ENCODE measurements around the gene BOD1L2.

Gene BOD1L2

GRCh38 chr18:57135699-57136098 is 11.2 kb upstream of the BOD1L2 start:
- Histone ChIP-seq H3K4me1 (ENCODE audit: insufficient read depth, low read length) (peaks cover 8% of the 10 kb centered on the region), H3K4me3 (ENCODE audit: low read length) (no peak overlapping the region), H3K27me3 (ENCODE audit: insufficient read depth, low read length) (no peaks in the 10 kb centered on the region), H3K36me3 (ENCODE audit: insufficient read depth, low read length) (no peaks in the 10 kb centered on the region), H3K9me3 (ENCODE audit: low read length) (peaks cover 4% of the 10 kb centered on the region), H2AFZ (ENCODE audit: low read depth, low read length) (no peak overlapping the region)

- no peaks in the 10 kb centered on the region for H3K27me3 ChIP-seq (ENCODE audit: insufficient read depth, low read length)
- no peak overlapping the region for H3K4me3 ChIP-seq (ENCODE audit: low read length)
- no peak overlapping the region for H2AFZ ChIP-seq (ENCODE audit: low read depth, low read length)
- H3K4me1 ChIP-seq (ENCODE audit: insufficient read depth, low read length) = peaks cover 8% of the 10 kb centered on the region
- peaks cover 5% of the 10 kb centered on the region for H3K9me3 ChIP-seq (ENCODE audit: low read length)
- no peaks in the 10 kb centered on the region for H3K36me3 ChIP-seq (ENCODE audit: insufficient read depth, low read length)
Measured at GRCh38 chr18:57137847-57138246, 9.0 kb upstream of the BOD1L2 start.

- H3K27me3 ChIP-seq (ENCODE audit: insufficient read depth, low read length) = no peaks in the 10 kb centered on the region
- no peaks in the 10 kb centered on the region for H3K4me1 ChIP-seq (ENCODE audit: insufficient read depth, low read length)
- no peaks in the 10 kb centered on the region for H3K36me3 ChIP-seq (ENCODE audit: insufficient read depth, low read length)
- H3K9me3 ChIP-seq (ENCODE audit: low read length) = peaks cover 3% of the 10 kb centered on the region
- no peak overlapping the region for H2AFZ ChIP-seq (ENCODE audit: low read depth, low read length)
- no peak overlapping the region for H3K4me3 ChIP-seq (ENCODE audit: low read length)
Measured at GRCh38 chr18:57141208-57142129, 5.4 kb upstream of the BOD1L2 start.

- H3K4me1 ChIP-seq (ENCODE audit: insufficient read depth, low read length) = no peaks in the 10 kb centered on the region
- no peak overlapping the region for H2AFZ ChIP-seq (ENCODE audit: low read depth, low read length)
- peaks cover 1% of the 10 kb centered on the region for H3K9me3 ChIP-seq (ENCODE audit: low read length)
- H3K4me3 ChIP-seq (ENCODE audit: low read length) = no peak overlapping the region
- H3K36me3 ChIP-seq (ENCODE audit: insufficient read depth, low read length) = no peaks in the 10 kb centered on the region
- no peaks in the 10 kb centered on the region for H3K27me3 ChIP-seq (ENCODE audit: insufficient read depth, low read length)
Measured at GRCh38 chr18:57142324-57142723, 4.6 kb upstream of the BOD1L2 start.

GRCh38 chr18:57143265-57143664 is 3.6 kb upstream of the BOD1L2 start:
- H3K36me3 ChIP-seq (ENCODE audit: insufficient read depth, low read length) = no peaks in the 10 kb centered on the region
- peaks cover 1% of the 10 kb centered on the region for H3K9me3 ChIP-seq (ENCODE audit: low read length)
- no peak overlapping the region for H3K4me3 ChIP-seq (ENCODE audit: low read length)
- H2AFZ ChIP-seq (ENCODE audit: low read depth, low read length) = no peak overlapping the region
- H3K27me3 ChIP-seq (ENCODE audit: insufficient read depth, low read length) = no peaks in the 10 kb centered on the region
- H3K4me1 ChIP-seq (ENCODE audit: insufficient read depth, low read length) = no peaks in the 10 kb centered on the region

- Histone ChIP-seq H3K4me1 (ENCODE audit: insufficient read depth, low read length) (peaks cover 14% of the 10 kb centered on the region), H3K36me3 (ENCODE audit: insufficient read depth, low read length) (no peaks in the 10 kb centered on the region), H3K27me3 (ENCODE audit: insufficient read depth, low read length) (peaks cover 14% of the 10 kb centered on the region), H2AFZ (ENCODE audit: low read depth, low read length) (no peak overlapping the region), H3K4me3 (ENCODE audit: low read length) (no peak overlapping the region), H3K9me3 (ENCODE audit: low read length) (no peaks in the 10 kb centered on the region)
Measured at GRCh38 chr18:57148263-57148662, 1.4 kb downstream of the BOD1L2 start.

GRCh38 chr18:57149051-57149450 is 2.2 kb downstream of the BOD1L2 start:
- H3K4me1 ChIP-seq (ENCODE audit: insufficient read depth, low read length) = peaks cover 16% of the 10 kb centered on the region
- no peak overlapping the region for H3K4me3 ChIP-seq (ENCODE audit: low read length)

GRCh38 chr18:57149531-57149930 is 2.6 kb downstream of the BOD1L2 start:
- Histone ChIP-seq H3K4me3 (ENCODE audit: low read length) (no peak overlapping the region), H3K27me3 (ENCODE audit: insufficient read depth, low read length) (peaks cover 16% of the 10 kb centered on the region)

More at GRCh38 chr18:57149051-57149450, 2.2 kb downstream of the BOD1L2 start:
- no peak overlapping the region for H2AFZ ChIP-seq (ENCODE audit: low read depth, low read length)
- H3K9me3 ChIP-seq (ENCODE audit: low read length) = no peaks in the 10 kb centered on the region
- peaks cover 16% of the 10 kb centered on the region for H3K27me3 ChIP-seq (ENCODE audit: insufficient read depth, low read length)
- H3K36me3 ChIP-seq (ENCODE audit: insufficient read depth, low read length) = no peaks in the 10 kb centered on the region

GRCh38 chr18:57150081-57150480 is 3.2 kb downstream of the BOD1L2 start:
- H3K9me3 ChIP-seq (ENCODE audit: low read length) = no peaks in the 10 kb centered on the region
- H2AFZ ChIP-seq (ENCODE audit: low read depth, low read length) = no peak overlapping the region
- peaks cover 27% of the 10 kb centered on the region for H3K4me1 ChIP-seq (ENCODE audit: insufficient read depth, low read length)
- no peak overlapping the region for H3K4me3 ChIP-seq (ENCODE audit: low read length)
- H3K27me3 ChIP-seq (ENCODE audit: insufficient read depth, low read length) = peaks cover 16% of the 10 kb centered on the region
- H3K36me3 ChIP-seq (ENCODE audit: insufficient read depth, low read length) = no peaks in the 10 kb centered on the region

More at GRCh38 chr18:57149531-57149930, 2.6 kb downstream of the BOD1L2 start:
- no peaks in the 10 kb centered on the region for H3K9me3 ChIP-seq (ENCODE audit: low read length)
- peaks cover 21% of the 10 kb centered on the region for H3K4me1 ChIP-seq (ENCODE audit: insufficient read depth, low read length)
- H3K36me3 ChIP-seq (ENCODE audit: insufficient read depth, low read length) = no peaks in the 10 kb centered on the region
- no peak overlapping the region for H2AFZ ChIP-seq (ENCODE audit: low read depth, low read length)

- Histone ChIP-seq H3K4me3 (ENCODE audit: low read length) (no peak overlapping the region), H2AFZ (ENCODE audit: low read depth, low read length) (no peak overlapping the region), H3K4me1 (ENCODE audit: insufficient read depth, low read length) (peaks cover 29% of the 10 kb centered on the region), H3K27me3 (ENCODE audit: insufficient read depth, low read length) (peaks cover 16% of the 10 kb centered on the region), H3K9me3 (ENCODE audit: low read length) (no peaks in the 10 kb centered on the region), H3K36me3 (ENCODE audit: insufficient read depth, low read length) (no peaks in the 10 kb centered on the region)
Measured at GRCh38 chr18:57150828-57151227, 3.9 kb downstream of the BOD1L2 start.

- Histone ChIP-seq H2AFZ (ENCODE audit: low read depth, low read length) (no peak overlapping the region), H3K36me3 (ENCODE audit: insufficient read depth, low read length) (no peaks in the 10 kb centered on the region), H3K9me3 (ENCODE audit: low read length) (no peaks in the 10 kb centered on the region), H3K4me1 (ENCODE audit: insufficient read depth, low read length) (peaks cover 29% of the 10 kb centered on the region), H3K4me3 (ENCODE audit: low read length) (no peak overlapping the region), H3K27me3 (ENCODE audit: insufficient read depth, low read length) (peaks cover 15% of the 10 kb centered on the region)
Measured at GRCh38 chr18:57154191-57154830, 7.4 kb downstream of the BOD1L2 start.

GRCh38 chr18:57164401-57164800 is 17.5 kb downstream of the BOD1L2 start:
- no peak overlapping the region for H3K4me3 ChIP-seq (ENCODE audit: low read length)
- no peak overlapping the region for H2AFZ ChIP-seq (ENCODE audit: low read depth, low read length)
- no peaks in the 10 kb centered on the region for H3K36me3 ChIP-seq (ENCODE audit: insufficient read depth, low read length)
- H3K27me3 ChIP-seq (ENCODE audit: insufficient read depth, low read length) = no peaks in the 10 kb centered on the region
- no peaks in the 10 kb centered on the region for H3K4me1 ChIP-seq (ENCODE audit: insufficient read depth, low read length)
- no peaks in the 10 kb centered on the region for H3K9me3 ChIP-seq (ENCODE audit: low read length)

- H2AFZ ChIP-seq (ENCODE audit: low read depth, low read length) = no peak overlapping the region
- no peaks in the 10 kb centered on the region for H3K9me3 ChIP-seq (ENCODE audit: low read length)
- H3K4me3 ChIP-seq (ENCODE audit: low read length) = no peak overlapping the region
- H3K36me3 ChIP-seq (ENCODE audit: insufficient read depth, low read length) = no peaks in the 10 kb centered on the region
- no peaks in the 10 kb centered on the region for H3K4me1 ChIP-seq (ENCODE audit: insufficient read depth, low read length)
- H3K27me3 ChIP-seq (ENCODE audit: insufficient read depth, low read length) = no peaks in the 10 kb centered on the region
Measured at GRCh38 chr18:57167617-57168308, 20.9 kb downstream of the BOD1L2 start.

Data from neuron (in vitro differentiated cells).